Panc1 (cell line): ENCODE results near the gene KAZN.

Experiments
- CTCF ChIP-seq: fragments of 450-650 bp; IDR thresholded peaks from 2 replicates; pipeline ENCODE4 v1.5.1; 2017; ENCODE audit warnings: mild to moderate bottlenecking
- POLR2AphosphoS5 ChIP-seq: IDR thresholded peaks from 2 replicates; pipeline ENCODE4 v1.6.1; 2012; ENCODE audit warnings: mild to moderate bottlenecking, low read depth, low read length, moderate library complexity
- REST ChIP-seq, 2 experiments: IDR thresholded peaks; 2 replicates each; pipeline ENCODE4 v1.6.1; 2011 to 2012; ENCODE audit warnings: low read depth in 2 of 2, control low read depth in 1 of 2, low read length in 1 of 2, mild to moderate bottlenecking in 1 of 2, moderate library complexity in 1 of 2; ENCODE audit not compliant: insufficient read depth in 1 of 2

- TF ChIP-seq CTCF (no peak), POLR2AphosphoS5 (no peak), REST (IDR thresholded peaks at IDR 0.05; ENCODE audit: insufficient read depth in 1 of 2, low read depth in 2 of 2, low read length in 1 of 2) (no peak)
Measured at GRCh38 chr1:14876747-14877146, 278.3 kb downstream of the KAZN start.
